Cerebellar cortex (tissue), 1 donor: ENCODE data around the gene ARHGAP35.

Experiments used
- DNase-seq: peaks from one replicate; pipeline ENCODE4 v3.0.0-alpha.2; 2015; ENCODE audit warnings: low spot score

ARHGAP35 gene

GRCh38 chr19:46904114-46905060, 43.6 kb downstream of the ARHGAP35 start:
- DNase-seq: no peak

GRCh38 chr19:46906221-46906620, 45.4 kb downstream of the ARHGAP35 start:
- DNase-seq: no peak

- peak; percentile 56 for DNase-seq
Measured at GRCh38 chr19:46907880-46908279, 47.1 kb downstream of the ARHGAP35 start.

- no peak for DNase-seq
Measured at GRCh38 chr19:46909356-46909755, 48.6 kb downstream of the ARHGAP35 start.
